GM23338 (cell line): ENCODE data around the gene KDM4B. TPM values are rescaled to one million over a fixed set of nuclear protein-coding genes. Genes with fewer than 3 reads are reported as not detected.

Source experiments
- ATAC-seq: fragments of 200-7000 bp; cut with Tn5 transposase; 3 replicates; pipeline ENCODE4 v1.9.1; 2020
- DNase-seq: peaks from one replicate; pipeline ENCODE4 v3.0.0-alpha.2; 2015; ENCODE audit warnings: low spot score
- H2AFZ ChIP-seq: fragments of 200-600 bp; sonication (generic); 2 replicates; pipeline ENCODE4 v1.8.0; 2016; ENCODE audit warnings: antibody characterized with exemption, mild to moderate bottlenecking, moderate library complexity
- H3F3A ChIP-seq: fragments of 200-600 bp; sonication (generic); replicated peaks from 2 replicates; pipeline ENCODE4 v1.8.0; 2017; ENCODE audit warnings: antibody characterized with exemption, mixed run types, low read depth
- H3K27ac ChIP-seq: fragments of 200-600 bp; sonication (generic); 2 replicates; pipeline ENCODE4 v1.6.1; 2016; ENCODE audit warnings: low read depth
- H3K27me3 ChIP-seq: fragments of 200-600 bp; sonication (generic); 2 replicates; pipeline ENCODE4 v1.8.0; 2016; ENCODE audit warnings: mild to moderate bottlenecking, mixed run types, moderate library complexity; ENCODE audit not compliant: insufficient read depth
- H3K36me3 ChIP-seq: fragments of 200-600 bp; sonication (generic); 2 replicates; pipeline ENCODE4 v1.8.0; 2016; ENCODE audit warnings: mild to moderate bottlenecking; ENCODE audit not compliant: insufficient read depth
- H3K4me1 ChIP-seq: fragments of 200-600 bp; sonication (generic); 2 replicates; pipeline ENCODE4 v1.8.0; 2016; ENCODE audit warnings: mild to moderate bottlenecking, moderate library complexity; ENCODE audit not compliant: insufficient read depth
- H3K4me2 ChIP-seq: fragments of 200-600 bp; sonication (generic); 2 replicates; pipeline ENCODE4 v1.7.1; 2017; ENCODE audit warnings: mixed run types
- H3K4me3 ChIP-seq: fragments of 200-600 bp; sonication (generic); 2 replicates; pipeline ENCODE4 v1.6.1; 2016; ENCODE audit warnings: mixed run types
- H3K79me2 ChIP-seq: fragments of 200-600 bp; sonication (generic); replicated peaks from 2 replicates; pipeline ENCODE4 v1.8.0; 2017; ENCODE audit warnings: mild to moderate bottlenecking; ENCODE audit not compliant: insufficient read depth
- H3K9me2 ChIP-seq: fragments of 200-600 bp; sonication (generic); 2 replicates; pipeline ENCODE4 v1.8.0; 2017; ENCODE audit not compliant: insufficient read depth
- H4K20me1 ChIP-seq: fragments of 200-600 bp; sonication (generic); replicated peaks from 2 replicates; pipeline ENCODE4 v1.8.0; 2017; ENCODE audit warnings: mild to moderate bottlenecking; ENCODE audit not compliant: insufficient read depth
- H3K27ac Mint-ChIP-seq: 2 replicates; pipeline ENCODE4 v1.8.0; 2020; ENCODE audit warnings: inconsistent platforms, mild to moderate bottlenecking, moderate library complexity, mixed read lengths
- H3K27me3 Mint-ChIP-seq: 3 replicates; pipeline ENCODE4 v1.8.0; 2022; ENCODE audit warnings: low read depth, mild to moderate bottlenecking, moderate library complexity, mixed read lengths, inconsistent platforms; ENCODE audit not compliant: insufficient read depth, poor library complexity
- H3K36me3 Mint-ChIP-seq: 3 replicates; pipeline ENCODE4 v1.8.0; 2021; ENCODE audit warnings: low read depth, mild to moderate bottlenecking, inconsistent platforms, moderate library complexity, mixed read lengths
- H3K4me1 Mint-ChIP-seq: 3 replicates; pipeline ENCODE4 v1.8.0; 2020; ENCODE audit warnings: mild to moderate bottlenecking, inconsistent platforms, mixed read lengths
- H3K4me3 Mint-ChIP-seq: 3 replicates; pipeline ENCODE4 v1.8.0; 2021; ENCODE audit warnings: moderate library complexity, mild to moderate bottlenecking, inconsistent platforms, mixed read lengths
- H3K9me3 Mint-ChIP-seq: 3 replicates; pipeline ENCODE4 v1.8.0; 2020; ENCODE audit warnings: moderate library complexity, mild to moderate bottlenecking, inconsistent platforms, mixed read lengths
- CREB1 ChIP-seq: fragments of 250-450 bp; sonication (Bioruptor Pico); IDR thresholded peaks from 2 replicates; pipeline ENCODE4 v1.5.0; 2020; ENCODE audit warnings: low read depth, mild to moderate bottlenecking, moderate library complexity
- CTCF ChIP-seq, 2 experiments: fragments of 200-600 bp in 1 of 2; sonication (generic) in 1 of 2; conservative IDR thresholded peaks; 2 replicates each; pipeline versions ENCODE4 v1.5.1 to v1.6.1; 2016 to 2017; ENCODE audit warnings: antibody characterized with exemption in 2 of 2, low read depth in 2 of 2, mild to moderate bottlenecking in 2 of 2, moderate library complexity in 1 of 2
- ETS1 ChIP-seq: IDR thresholded peaks from 2 replicates; pipeline ENCODE4 v1.6.1; 2016; ENCODE audit warnings: antibody characterized with exemption
- EZH2 ChIP-seq: fragments of 200-600 bp; sonication (generic); IDR thresholded peaks from one replicate; pipeline ENCODE4 v1.8.0; 2017; ENCODE audit warnings: antibody characterized with exemption, mild to moderate bottlenecking, low read depth; ENCODE audit not compliant: unreplicated experiment
- EZH2phosphoT487 ChIP-seq: fragments of 200-600 bp; sonication (generic); IDR thresholded peaks from one replicate; pipeline ENCODE4 v1.8.1; 2018; ENCODE audit warnings: antibody characterized with exemption; ENCODE audit not compliant: unreplicated experiment
- JUNB ChIP-seq: IDR thresholded peaks from one replicate; pipeline ENCODE4 v1.6.1; 2016; ENCODE audit warnings: antibody characterized with exemption; ENCODE audit not compliant: unreplicated experiment
- NANOG ChIP-seq: IDR thresholded peaks from 2 replicates; pipeline ENCODE4 v1.6.1; 2016; ENCODE audit warnings: antibody characterized with exemption, borderline replicate concordance
- POLR2AphosphoS5 ChIP-seq: IDR thresholded peaks from 2 replicates; pipeline ENCODE4 v1.6.1; 2016; ENCODE audit warnings: antibody characterized with exemption, low read depth
- REST ChIP-seq: IDR thresholded peaks from one replicate; pipeline ENCODE4 v1.6.1; 2018; ENCODE audit warnings: antibody characterized with exemption; ENCODE audit not compliant: unreplicated experiment
- STAT1 ChIP-seq: IDR thresholded peaks from one replicate; pipeline ENCODE4 v1.6.1; 2016; ENCODE audit warnings: antibody characterized with exemption; ENCODE audit not compliant: unreplicated experiment
- ZNF114 ChIP-seq: fragments of 250-450 bp; sonication (Bioruptor Pico); IDR thresholded peaks from 2 replicates; pipeline ENCODE4 v1.5.0; 2020; ENCODE audit warnings: mild to moderate bottlenecking, moderate library complexity
- ZNF331 ChIP-seq: fragments of 250-450 bp; sonication (Bioruptor Pico); IDR thresholded peaks from 2 replicates; pipeline ENCODE4 v1.5.0; 2020; ENCODE audit warnings: low read depth, mild to moderate bottlenecking, moderate library complexity
- polyA plus RNA-seq: library from polyadenylated mRNA; unstranded; fragments of >200 nt; fragmentation: Nextera tagmentation; extraction: Ambion mirVana; gene quantifications from 2 replicates; pipeline ENCODE4 v1.2.1, GENCODE V29; 2016
- total RNA-seq: library from RNA; depleted of rRNA; stranded (reverse); fragments of >200 nt; shearing (Covaris generic); gene quantifications from 2 replicates; pipeline ENCODE4 v1.2.3, GENCODE V29; 2014
- TF ChIP-seq, protein P1 (sequence below): fragments of 250-450 bp; sonication (Bioruptor Pico); IDR thresholded peaks from 2 replicates; pipeline ENCODE4 v1.5.0; 2020; ENCODE audit warnings: mild to moderate bottlenecking, moderate library complexity

The KDM4B gene
- total and polyA plus RNA-seq, 2 experiments from 2014 or later, result 9.1 to 27.6 TPM

DNA sequence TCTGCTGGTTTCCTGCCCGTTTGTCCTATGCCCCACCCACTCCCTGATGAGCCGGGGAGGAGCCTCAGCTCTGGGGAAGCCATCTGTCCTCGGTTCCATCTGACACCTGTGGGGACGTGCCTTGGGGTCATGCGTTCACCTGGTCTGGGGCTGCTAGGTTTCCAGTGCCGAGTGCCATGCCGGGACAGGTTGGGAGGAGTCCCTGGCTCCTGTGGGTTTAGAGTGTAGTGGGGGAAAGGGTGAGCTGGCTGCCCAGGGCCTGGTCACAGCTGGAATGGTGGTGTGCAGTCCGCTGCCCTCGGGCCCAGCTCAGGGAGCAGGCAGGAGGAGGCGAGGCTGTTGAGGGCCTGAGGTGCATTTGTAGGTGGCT, 2.5 kb downstream of the KDM4B start:
- peaks cover 32% of the 10 kb centered on the region for H3K27me3 Mint-ChIP-seq
- H3K4me1 Mint-ChIP-seq, result peaks cover 28% of the 10 kb centered on the region
- Histone ChIP-seq H3K79me2 (peaks cover 66% of the 10 kb centered on the region), H3K4me3 (peak overlapping the region; percentile 71), H3F3A (0 out of 2 replicates have a peak, but pooled peaks cover 6% of the 10 kb centered on the region), H3K4me2 (peak overlapping the region; percentile 94), H3K27me3 (no peaks in the 10 kb centered on the region), H4K20me1 (peaks cover 21% of the 10 kb centered on the region), H2AFZ (no peak overlapping the region), H3K4me1 (peaks cover 21% of the 10 kb centered on the region), H3K27ac (peak overlapping the region; percentile 55; the same call in 1 of the 2 replicates), H3K36me3 (no peaks in the 10 kb centered on the region), H3K9me2 (no peaks in the 10 kb centered on the region)
- DNase-seq (peak; percentile 82), ATAC-seq (peak; percentile 19)
- no peaks in the 10 kb centered on the region; the same call in 2 of the 3 replicates for H3K9me3 Mint-ChIP-seq
- peak overlapping the region; percentile 94 for H3K4me3 Mint-ChIP-seq
- H3K36me3 Mint-ChIP-seq, result no peaks in the 10 kb centered on the region
- TF ChIP-seq, protein P1, sequence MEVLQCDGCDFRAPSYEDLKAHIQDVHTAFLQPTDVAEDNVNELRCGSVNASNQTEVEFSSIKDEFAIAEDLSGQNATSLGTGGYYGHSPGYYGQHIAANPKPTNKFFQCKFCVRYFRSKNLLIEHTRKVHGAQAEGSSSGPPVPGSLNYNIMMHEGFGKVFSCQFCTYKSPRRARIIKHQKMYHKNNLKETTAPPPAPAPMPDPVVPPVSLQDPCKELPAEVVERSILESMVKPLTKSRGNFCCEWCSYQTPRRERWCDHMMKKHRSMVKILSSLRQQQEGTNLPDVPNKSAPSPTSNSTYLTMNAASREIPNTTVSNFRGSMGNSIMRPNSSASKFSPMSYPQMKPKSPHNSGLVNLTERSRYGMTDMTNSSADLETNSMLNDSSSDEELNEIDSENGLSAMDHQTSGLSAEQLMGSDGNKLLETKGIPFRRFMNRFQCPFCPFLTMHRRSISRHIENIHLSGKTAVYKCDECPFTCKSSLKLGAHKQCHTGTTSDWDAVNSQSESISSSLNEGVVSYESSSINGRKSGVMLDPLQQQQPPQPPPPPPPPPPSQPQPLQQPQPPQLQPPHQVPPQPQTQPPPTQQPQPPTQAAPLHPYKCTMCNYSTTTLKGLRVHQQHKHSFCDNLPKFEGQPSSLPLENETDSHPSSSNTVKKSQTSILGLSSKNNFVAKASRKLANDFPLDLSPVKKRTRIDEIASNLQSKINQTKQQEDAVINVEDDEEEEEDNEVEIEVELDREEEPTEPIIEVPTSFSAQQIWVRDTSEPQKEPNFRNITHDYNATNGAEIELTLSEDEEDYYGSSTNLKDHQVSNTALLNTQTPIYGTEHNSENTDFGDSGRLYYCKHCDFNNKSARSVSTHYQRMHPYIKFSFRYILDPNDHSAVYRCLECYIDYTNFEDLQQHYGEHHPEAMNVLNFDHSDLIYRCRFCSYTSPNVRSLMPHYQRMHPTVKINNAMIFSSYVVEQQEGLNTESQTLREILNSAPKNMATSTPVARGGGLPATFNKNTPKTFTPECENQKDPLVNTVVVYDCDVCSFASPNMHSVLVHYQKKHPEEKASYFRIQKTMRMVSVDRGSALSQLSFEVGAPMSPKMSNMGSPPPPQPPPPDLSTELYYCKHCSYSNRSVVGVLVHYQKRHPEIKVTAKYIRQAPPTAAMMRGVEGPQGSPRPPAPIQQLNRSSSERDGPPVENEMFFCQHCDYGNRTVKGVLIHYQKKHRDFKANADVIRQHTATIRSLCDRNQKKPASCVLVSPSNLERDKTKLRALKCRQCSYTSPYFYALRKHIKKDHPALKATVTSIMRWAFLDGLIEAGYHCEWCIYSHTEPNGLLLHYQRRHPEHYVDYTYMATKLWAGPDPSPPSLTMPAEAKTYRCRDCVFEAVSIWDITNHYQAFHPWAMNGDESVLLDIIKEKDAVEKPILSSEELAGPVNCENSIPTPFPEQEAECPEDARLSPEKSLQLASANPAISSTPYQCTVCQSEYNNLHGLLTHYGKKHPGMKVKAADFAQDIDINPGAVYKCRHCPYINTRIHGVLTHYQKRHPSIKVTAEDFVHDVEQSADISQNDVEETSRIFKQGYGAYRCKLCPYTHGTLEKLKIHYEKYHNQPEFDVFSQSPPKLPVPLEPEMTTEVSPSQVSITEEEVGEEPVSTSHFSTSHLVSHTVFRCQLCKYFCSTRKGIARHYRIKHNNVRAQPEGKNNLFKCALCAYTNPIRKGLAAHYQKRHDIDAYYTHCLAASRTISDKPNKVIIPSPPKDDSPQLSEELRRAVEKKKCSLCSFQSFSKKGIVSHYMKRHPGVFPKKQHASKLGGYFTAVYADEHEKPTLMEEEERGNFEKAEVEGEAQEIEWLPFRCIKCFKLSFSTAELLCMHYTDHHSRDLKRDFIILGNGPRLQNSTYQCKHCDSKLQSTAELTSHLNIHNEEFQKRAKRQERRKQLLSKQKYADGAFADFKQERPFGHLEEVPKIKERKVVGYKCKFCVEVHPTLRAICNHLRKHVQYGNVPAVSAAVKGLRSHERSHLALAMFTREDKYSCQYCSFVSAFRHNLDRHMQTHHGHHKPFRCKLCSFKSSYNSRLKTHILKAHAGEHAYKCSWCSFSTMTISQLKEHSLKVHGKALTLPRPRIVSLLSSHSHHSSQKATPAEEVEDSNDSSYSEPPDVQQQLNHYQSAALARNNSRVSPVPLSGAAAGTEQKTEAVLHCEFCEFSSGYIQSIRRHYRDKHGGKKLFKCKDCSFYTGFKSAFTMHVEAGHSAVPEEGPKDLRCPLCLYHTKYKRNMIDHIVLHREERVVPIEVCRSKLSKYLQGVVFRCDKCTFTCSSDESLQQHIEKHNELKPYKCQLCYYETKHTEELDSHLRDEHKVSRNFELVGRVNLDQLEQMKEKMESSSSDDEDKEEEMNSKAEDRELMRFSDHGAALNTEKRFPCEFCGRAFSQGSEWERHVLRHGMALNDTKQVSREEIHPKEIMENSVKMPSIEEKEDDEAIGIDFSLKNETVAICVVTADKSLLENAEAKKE, result no peak
- no peak for TF ChIP-seq CTCF (conservative IDR thresholded peaks at IDR 0.05; ENCODE audit: low read depth in 2 of 2)
- TF ChIP-seq JUNB, result no peak
- no peak for TF ChIP-seq EZH2phosphoT487
- no peak for TF ChIP-seq POLR2AphosphoS5
- TF ChIP-seq NANOG, result no peak
- no peak for TF ChIP-seq CREB1
- no peak for TF ChIP-seq ZNF331 (CRISPR knock-in tag)
- TF ChIP-seq REST, result no peak
- no peak for TF ChIP-seq ZNF114 (CRISPR knock-in tag)
- no peak for TF ChIP-seq STAT1
- TF ChIP-seq ETS1, result no peak
- no peak for TF ChIP-seq EZH2
- H3K27ac Mint-ChIP-seq, result peak overlapping the region; percentile 12
